ENCODE measurements around the gene ZNF592. TPM values are rescaled to one million over a fixed set of nuclear protein-coding genes. Genes with fewer than 3 reads are reported as not detected.

The ZNF592 gene

DNA sequence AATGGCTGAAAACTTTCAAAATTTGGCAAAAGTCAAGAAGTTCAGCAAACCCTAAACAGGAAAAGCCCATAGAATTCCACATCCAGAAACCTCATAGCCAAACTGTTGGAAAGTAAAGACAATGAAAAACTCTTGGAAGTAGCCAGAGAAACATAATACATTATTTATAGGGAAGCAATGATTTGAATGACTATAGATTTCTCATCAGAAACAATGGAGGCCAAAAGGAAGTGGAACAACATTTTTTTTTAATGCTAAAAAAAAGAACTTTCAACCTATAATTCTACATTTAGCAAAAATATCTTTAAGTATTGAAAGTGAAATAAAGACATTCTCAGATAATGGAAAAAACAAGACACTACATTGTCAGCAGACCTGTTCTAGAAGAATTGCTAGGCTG lies 99.0 kb downstream of the ZNF592 start:
- H3K4me2 ChIP-seq (ENCODE audit: low read length): no peak overlapping the region
- H3K36me3 ChIP-seq (ENCODE audit: insufficient read depth, low read length): no peaks in the 10 kb centered on the region
- H3K4me1 ChIP-seq (ENCODE audit: control insufficient read depth, insufficient read depth, low read length): no peaks in the 10 kb centered on the region
- H3K9ac ChIP-seq (ENCODE audit: low read depth, low read length): no peak overlapping the region
- no peaks in the 10 kb centered on the region for H3K27me3 ChIP-seq (ENCODE audit: control insufficient read depth, insufficient read depth, low read length)
- no peaks in the 10 kb centered on the region for H3K9me3 ChIP-seq (replicated peaks; ENCODE audit: low read length)
- no peak overlapping the region for H3K4me3 ChIP-seq (ENCODE audit: low read length)

DNA sequence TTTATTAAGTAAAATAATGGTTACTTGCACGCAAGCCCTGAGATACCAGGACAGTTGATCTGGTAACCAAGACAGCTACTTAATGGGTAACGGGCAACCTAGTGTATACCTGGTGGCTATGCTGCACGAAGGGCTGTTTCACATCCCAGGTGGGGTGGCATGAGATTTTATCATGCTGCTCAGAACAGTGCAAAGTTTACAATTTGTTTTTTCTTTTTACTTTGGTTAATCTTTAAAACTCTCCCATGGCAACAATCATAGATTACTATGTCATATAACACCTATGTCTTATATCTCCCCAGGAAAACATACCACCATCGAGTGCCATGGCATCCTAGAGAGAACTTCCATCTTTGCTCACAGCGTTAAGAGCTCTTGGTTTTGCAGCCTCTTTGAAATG lies 103.8 kb downstream of the ZNF592 start:
- H3K27me3 ChIP-seq (ENCODE audit: control insufficient read depth, insufficient read depth, low read length): no peaks in the 10 kb centered on the region
- H3K4me3 ChIP-seq (ENCODE audit: low read length): no peak overlapping the region
- no peaks in the 10 kb centered on the region for H3K36me3 ChIP-seq (ENCODE audit: insufficient read depth, low read length)
- no peak overlapping the region for H3K4me2 ChIP-seq (ENCODE audit: low read length)
- H3K4me1 ChIP-seq (ENCODE audit: control insufficient read depth, insufficient read depth, low read length): no peaks in the 10 kb centered on the region
- H3K9ac ChIP-seq (ENCODE audit: low read depth, low read length): no peak overlapping the region
- H3K9me3 ChIP-seq (replicated peaks; ENCODE audit: low read length): no peaks in the 10 kb centered on the region

DNA sequence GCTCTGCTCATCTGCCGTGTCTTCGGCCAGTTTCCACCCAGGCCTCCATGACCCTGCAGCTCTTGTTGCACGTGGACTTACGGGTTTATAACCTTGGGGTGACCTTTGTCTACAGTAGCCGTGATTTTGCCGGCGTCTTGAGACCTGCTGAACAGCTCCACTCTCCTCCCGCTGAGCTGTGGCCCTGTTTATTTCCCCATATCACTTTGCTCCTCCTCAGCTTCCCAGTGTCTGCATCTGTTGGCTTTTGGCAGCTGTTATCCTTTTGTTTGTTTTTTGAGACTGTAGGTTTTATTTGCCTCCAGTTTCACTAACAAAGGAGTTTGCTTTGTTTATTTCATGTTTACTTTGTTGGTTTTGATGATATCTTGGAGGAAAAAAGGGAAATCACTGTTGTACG lies 106.7 kb downstream of the ZNF592 start:
- Histone ChIP-seq H3K36me3 (ENCODE audit: insufficient read depth, low read length) (no peaks in the 10 kb centered on the region), H3K4me1 (ENCODE audit: control insufficient read depth, insufficient read depth, low read length) (no peaks in the 10 kb centered on the region), H3K4me3 (ENCODE audit: low read length) (no peak overlapping the region), H3K9me3 (replicated peaks; ENCODE audit: low read length) (no peaks in the 10 kb centered on the region), H3K4me2 (ENCODE audit: low read length) (no peak overlapping the region), H3K9ac (ENCODE audit: low read depth, low read length) (no peak overlapping the region), H3K27me3 (ENCODE audit: control insufficient read depth, insufficient read depth, low read length) (no peaks in the 10 kb centered on the region)

DNA sequence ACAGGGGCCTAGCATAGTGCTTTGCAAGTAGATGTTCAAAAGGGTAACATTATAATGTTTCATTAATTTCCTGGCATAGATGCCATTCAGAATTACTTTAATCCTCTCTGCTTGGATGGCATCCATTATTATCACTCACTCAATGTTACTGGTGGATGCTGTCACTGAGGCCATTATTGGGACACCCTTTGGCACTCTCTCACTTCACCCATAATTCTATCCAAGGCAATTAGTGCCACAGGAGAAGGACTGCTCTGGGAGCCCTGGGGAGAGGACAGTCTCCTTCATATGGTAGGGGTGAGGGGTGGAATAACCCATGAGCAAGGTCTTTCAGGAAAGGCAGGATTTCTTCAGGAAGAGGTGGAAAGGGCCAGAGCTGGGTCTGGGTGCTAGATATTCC lies 107.4 kb downstream of the ZNF592 start:
- Histone ChIP-seq H3K4me2 (ENCODE audit: low read length) (no peak overlapping the region), H3K4me3 (ENCODE audit: low read length) (no peak overlapping the region), H3K4me1 (ENCODE audit: control insufficient read depth, insufficient read depth, low read length) (no peaks in the 10 kb centered on the region), H3K27me3 (ENCODE audit: control insufficient read depth, insufficient read depth, low read length) (no peaks in the 10 kb centered on the region), H3K9me3 (replicated peaks; ENCODE audit: low read length) (no peaks in the 10 kb centered on the region), H3K36me3 (ENCODE audit: insufficient read depth, low read length) (no peaks in the 10 kb centered on the region), H3K9ac (ENCODE audit: low read depth, low read length) (no peak overlapping the region)

Small RNA genes lying within 50 kb of the gene (small RNA-seq; reads per million reads assigned to genes)
- gene RF00402: not detected
